Measurements from ENCODE around the gene VTI1B.

The VTI1B gene

GRCh38 chr14:67675219-67675582 lies 769 bp upstream of the VTI1B start:
- no peak for DNase-seq (ENCODE audit: low spot score)

DNA sequence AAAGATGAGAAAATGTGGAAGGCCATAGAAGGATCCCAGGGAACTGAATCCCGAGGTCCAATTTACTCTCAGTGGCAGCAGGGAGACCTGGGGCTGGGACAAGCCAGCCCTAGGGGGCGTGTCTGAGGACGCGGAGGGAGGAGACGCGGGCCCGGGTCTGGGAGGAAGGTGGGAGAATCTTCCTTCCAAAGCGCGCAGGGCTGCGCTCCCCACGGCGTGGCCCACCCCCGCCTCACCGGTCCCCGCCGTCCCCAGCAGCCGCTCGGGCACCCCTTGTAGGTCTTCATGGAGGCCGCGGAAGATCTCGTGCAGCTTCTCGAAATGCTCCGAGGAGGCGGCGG lies 323 bp downstream of the VTI1B start:
- peak; percentile 66 for DNase-seq (ENCODE audit: low spot score)

- no peak for DNase-seq (ENCODE audit: low spot score)
These were observed 981 bp downstream of the VTI1B start for GRCh38 chr14:67673451-67673850.

- DNase-seq (ENCODE audit: low spot score): peak; percentile 5
These were observed 5.9 kb downstream of the VTI1B start for GRCh38 chr14:67668559-67668958.

DNA sequence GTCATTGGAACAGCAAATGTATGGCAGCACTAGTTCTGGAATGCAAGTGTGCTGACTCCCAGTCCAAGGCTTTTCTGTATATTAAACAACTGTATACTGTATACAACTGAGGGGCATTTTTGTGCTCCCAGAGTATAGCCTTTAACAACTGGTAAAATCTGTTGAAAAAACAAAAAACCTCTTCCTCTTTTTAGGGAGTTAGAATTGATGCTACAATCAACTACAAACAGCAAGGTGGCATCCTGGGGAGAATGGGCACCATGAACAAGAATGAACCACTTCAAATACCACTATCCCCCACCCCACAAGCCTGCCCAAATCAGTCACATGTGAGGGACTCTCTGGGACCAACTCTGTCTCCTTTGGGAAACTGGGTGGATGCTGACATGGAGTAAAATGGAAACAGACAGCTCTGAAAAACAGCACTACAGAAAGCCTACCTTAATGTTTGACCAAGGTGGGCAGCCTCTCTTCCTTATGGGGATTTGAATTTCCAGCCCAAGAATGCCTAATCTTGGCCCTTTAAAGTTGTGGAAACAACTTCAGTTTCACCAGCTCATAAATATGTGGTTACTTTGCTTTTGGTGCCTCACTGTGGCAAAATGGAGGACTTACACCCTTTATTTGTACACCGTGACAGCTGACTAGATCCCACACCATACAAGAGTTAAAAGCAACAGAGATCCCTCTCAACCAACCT lies 7.5 kb downstream of the VTI1B start:
- DNase-seq (ENCODE audit: low spot score): peak; percentile 42

GRCh38 chr14:67665868-67666267 lies 8.6 kb downstream of the VTI1B start:
- no peak for DNase-seq (ENCODE audit: low spot score)

- no peak for DNase-seq (ENCODE audit: low spot score)
These were observed 10.8 kb downstream of the VTI1B start for GRCh38 chr14:67663633-67664032.

GRCh38 chr14:67653651-67654280 lies 20.7 kb downstream of the VTI1B start:
- no peak for DNase-seq (ENCODE audit: low spot score)

GRCh38 chr14:67652189-67652588 lies 22.2 kb downstream of the VTI1B start:
- no peak for DNase-seq (ENCODE audit: low spot score)

GRCh38 chr14:67650694-67651093 lies 23.7 kb downstream of the VTI1B start:
- no peak for DNase-seq (ENCODE audit: low spot score)

DNA sequence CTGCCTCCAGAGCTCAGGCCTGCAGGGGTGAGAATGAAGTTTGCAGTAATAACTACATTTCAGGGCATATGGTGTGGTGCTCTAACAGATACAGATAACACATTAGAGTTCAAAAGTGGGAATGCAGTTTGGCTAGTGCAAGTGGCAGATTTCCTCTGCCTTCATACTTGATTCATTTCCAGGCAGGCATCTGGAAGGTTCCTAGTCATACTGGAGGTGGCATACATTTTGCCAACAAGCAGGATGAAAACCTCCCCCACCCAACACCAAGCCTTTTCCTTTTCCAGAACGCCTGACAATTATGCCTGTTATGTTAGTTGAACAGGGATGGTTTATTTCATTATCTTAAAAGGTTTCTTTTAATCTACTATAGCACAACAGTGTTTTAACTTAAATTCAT lies 24.3 kb downstream of the VTI1B start:
- peak; percentile 44 for DNase-seq (ENCODE audit: low spot score)

- DNase-seq (ENCODE audit: low spot score): no peak
These were observed 28.3 kb downstream of the VTI1B start for GRCh38 chr14:67646131-67646530.

GRCh38 chr14:67645414-67645813 lies 29.0 kb downstream of the VTI1B start:
- no peak for DNase-seq (ENCODE audit: low spot score)

- no peak for DNase-seq (ENCODE audit: low spot score)
These were observed 30.0 kb downstream of the VTI1B start for GRCh38 chr14:67644428-67644827.

DNA sequence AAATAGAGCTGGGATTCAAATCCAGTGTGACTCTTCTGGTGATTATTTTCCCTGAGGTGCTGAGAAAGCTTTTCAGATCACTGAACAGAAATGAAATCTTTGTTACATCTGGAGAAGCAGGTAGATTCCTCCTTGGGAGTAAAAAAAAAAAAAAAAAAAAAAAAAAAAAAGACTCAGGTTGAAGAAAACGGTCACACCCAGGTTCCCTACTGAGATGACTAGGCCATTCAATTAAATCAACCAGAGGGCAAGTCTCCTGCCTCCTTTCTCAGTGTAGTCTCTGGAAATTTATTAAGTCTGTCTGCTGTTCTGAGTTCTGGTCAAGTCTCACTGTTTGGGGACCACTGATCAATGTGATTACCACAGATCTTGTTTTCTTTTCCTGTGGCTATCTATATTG lies 30.7 kb downstream of the VTI1B start:
- no peak for DNase-seq (ENCODE audit: low spot score)

GRCh38 chr14:67641902-67642749 lies 32.3 kb downstream of the VTI1B start:
- DNase-seq (ENCODE audit: low spot score): no peak

DNA sequence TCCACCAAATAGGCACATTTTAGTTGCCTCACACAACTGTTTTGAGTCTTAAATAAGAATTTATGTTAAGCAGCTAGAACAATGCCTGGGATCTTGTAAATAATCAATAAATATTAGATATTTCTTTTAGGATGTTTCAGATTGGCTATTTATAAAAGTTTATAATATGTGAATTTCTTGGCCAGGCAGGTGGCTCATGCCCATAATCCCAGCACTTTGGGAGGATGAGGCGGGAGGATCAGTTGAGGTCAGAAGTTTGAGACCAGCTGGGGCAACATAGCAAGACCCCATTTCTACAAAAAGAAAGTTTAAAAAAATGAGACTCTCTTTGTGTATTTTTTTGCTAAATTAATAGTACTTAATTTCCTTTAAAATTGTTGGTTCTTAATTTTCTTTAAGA lies 33.0 kb downstream of the VTI1B start:
- DNase-seq (ENCODE audit: low spot score): no peak

DNA sequence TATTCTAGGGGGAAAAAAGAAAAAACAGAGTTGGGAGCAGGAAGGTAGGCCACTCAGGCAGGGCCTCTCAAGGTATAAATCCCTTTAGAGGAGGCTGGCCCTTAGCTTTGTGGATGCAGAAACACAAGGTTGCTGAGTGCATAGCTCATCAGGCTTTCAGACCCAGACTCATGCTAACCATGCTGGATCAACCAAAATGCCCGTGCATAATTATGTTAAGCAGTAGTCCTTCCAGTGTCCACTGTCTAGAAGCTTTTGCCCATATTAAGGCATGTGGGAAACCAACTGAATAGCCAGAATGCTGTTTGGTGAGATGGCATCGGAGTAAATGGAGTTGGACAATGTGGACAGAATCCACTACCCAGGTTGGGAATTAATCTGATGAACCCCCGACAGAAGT lies 35.8 kb downstream of the VTI1B start:
- no peak for DNase-seq (ENCODE audit: low spot score)

DNA sequence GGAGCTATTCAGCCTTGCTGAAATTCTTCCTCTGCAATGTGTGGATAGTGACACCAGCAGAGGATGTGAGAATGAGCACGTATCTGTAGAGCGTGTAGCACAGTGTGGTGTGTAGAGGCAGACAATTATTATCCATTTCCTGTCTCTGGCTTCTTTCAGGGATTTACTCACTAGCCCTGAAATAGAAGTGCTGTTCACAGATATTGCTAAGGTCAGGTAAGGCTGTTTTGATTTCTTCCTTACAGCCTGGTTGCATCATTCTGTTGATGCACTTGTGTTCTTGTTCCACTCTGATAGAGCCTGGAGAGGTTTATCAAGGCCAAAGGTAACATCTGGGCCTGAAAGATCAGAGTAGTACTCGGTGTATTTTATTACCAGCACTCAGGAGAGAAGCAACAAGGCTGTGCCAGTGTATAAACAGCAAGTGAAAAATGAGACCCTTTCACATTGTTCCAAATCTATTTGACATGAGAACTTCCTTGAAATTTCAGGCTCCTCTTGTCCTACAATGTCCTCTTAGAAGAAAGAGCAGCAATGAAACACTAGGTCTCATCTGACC lies 38.0 kb downstream of the VTI1B start:
- no peak for DNase-seq (ENCODE audit: low spot score)

GRCh38 chr14:67633451-67634147 lies 40.8 kb downstream of the VTI1B start:
- no peak for DNase-seq (ENCODE audit: low spot score)

DNA sequence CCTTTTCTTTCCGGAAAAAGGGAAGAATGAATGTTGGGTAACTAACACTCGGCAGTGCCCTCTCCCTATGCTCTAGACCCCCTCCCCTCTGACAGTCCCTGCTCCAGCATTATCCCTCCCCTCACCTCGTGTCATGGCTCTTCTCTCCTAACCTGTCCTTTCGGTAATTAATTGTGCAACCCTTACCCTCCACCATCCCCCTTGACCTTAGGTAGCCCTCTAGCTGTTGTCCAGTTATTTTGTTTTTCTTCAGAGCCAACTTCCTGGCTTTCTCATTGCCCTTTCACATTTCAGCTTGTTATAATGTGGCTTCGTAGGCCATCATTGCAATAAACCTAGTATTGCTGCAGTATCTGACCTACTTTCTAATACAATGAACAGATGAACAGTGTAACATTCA lies 43.5 kb downstream of the VTI1B start:
- DNase-seq (ENCODE audit: low spot score): no peak

- DNase-seq (ENCODE audit: low spot score): no peak
These were observed 44.2 kb downstream of the VTI1B start for GRCh38 chr14:67630186-67630585.

All from putamen (tissue), 1 donor.